H1 (cell line): ENCODE data around the gene SPAG17. TPM values are rescaled to one million over a fixed set of nuclear protein-coding genes. Genes with fewer than 3 reads are reported as not detected.

Experiments
- CTCF ChIA-PET: fragments of 300-600 bp; sonication (Branson Sonifier 250); formaldehyde crosslinking; loops from one replicate; lab custom pipeline; 2021; ENCODE audit not compliant: partially characterized antibody; lab: Charles Lee
- POLR2A ChIA-PET: fragments of 300-600 bp; sonication (Branson Sonifier 250); formaldehyde crosslinking; loops from one replicate; lab custom pipeline; 2021; ENCODE audit warnings: inconsistent platforms; ENCODE audit not compliant: partially characterized antibody; lab: Charles Lee
- DNase-seq, 2 experiments: peaks; one replicate each; pipeline versions ENCODE4 v3.0.0 to v3.0.0-alpha.2; 2010 to 2022; ENCODE audit warnings: low spot score in 2 of 2, low read depth in 1 of 2, mixed read lengths in 1 of 2
- FAIRE-seq: peaks from 2 replicates; lab custom pipeline; 2011; peaks lifted over from hg19 to GRCh38; lab: Jason Lieb, UNC
- H2AFZ ChIP-seq: 2 replicates; pipeline ENCODE4 v1.8.1; 2012; ENCODE audit warnings: low read length, inconsistent platforms
- H2AK5ac ChIP-seq: 2 replicates; pipeline ENCODE4 v1.6.1; 2013; ENCODE audit warnings: low read depth, low read length
- H2BK120ac ChIP-seq: replicated peaks from 2 replicates; pipeline ENCODE3; 2013; ENCODE audit warnings: low read depth, low read length, inconsistent platforms
- H2BK12ac ChIP-seq: 2 replicates; pipeline ENCODE4 v1.6.1; 2013; ENCODE audit warnings: low read depth, low read length
- H2BK15ac ChIP-seq: 2 replicates; pipeline ENCODE4 v1.6.1; 2013; ENCODE audit warnings: low read length
- H2BK20ac ChIP-seq: 2 replicates; pipeline ENCODE4 v1.6.1; 2013; ENCODE audit warnings: low read length
- H2BK5ac ChIP-seq: 2 replicates; pipeline ENCODE4 v1.6.1; 2013; ENCODE audit warnings: low read depth, low read length
- H3K14ac ChIP-seq: 2 replicates; pipeline ENCODE4 v1.6.1; 2013; ENCODE audit warnings: inconsistent platforms; ENCODE audit not compliant: insufficient read length
- H3K18ac ChIP-seq: 2 replicates; pipeline ENCODE4 v1.6.1; 2013; ENCODE audit warnings: low read length; ENCODE audit errors: extremely low read depth
- H3K23ac ChIP-seq: 2 replicates; pipeline ENCODE4 v1.6.1; 2013; ENCODE audit warnings: inconsistent platforms; ENCODE audit not compliant: insufficient read length
- H3K23me2 ChIP-seq: 2 replicates; pipeline ENCODE4 v1.6.1; 2013; ENCODE audit warnings: low read depth, low read length
- H3K27ac ChIP-seq: 2 replicates; pipeline ENCODE4 v1.6.1; 2011; ENCODE audit warnings: low read depth, low read length, inconsistent platforms
- H3K27me3 ChIP-seq, 4 experiments: replicated peaks in 1 of 4; 1 replicate in 1 of 4; 2 replicates in 3 of 4; pipeline versions ENCODE4 v1.6.1 to v1.8.1; 2011 to 2013; ENCODE audit warnings: low read length in 3 of 4, mild to moderate bottlenecking in 3 of 4, inconsistent platforms in 2 of 4, mixed read lengths in 2 of 4, moderate library complexity in 1 of 4; ENCODE audit not compliant: control insufficient read depth in 3 of 4, insufficient read depth in 3 of 4; ENCODE audit errors: extremely low read depth in 1 of 4
- H3K36me3 ChIP-seq, 4 experiments: 2 replicates each; pipeline versions ENCODE4 v1.6.1 to v1.8.1; 2011 to 2013; ENCODE audit warnings: mild to moderate bottlenecking in 4 of 4, low read length in 3 of 4, moderate library complexity in 2 of 4, control low read depth in 1 of 4, inconsistent platforms in 1 of 4; ENCODE audit not compliant: insufficient read depth in 4 of 4, control insufficient read depth in 2 of 4
- H3K4ac ChIP-seq: replicated peaks from 2 replicates; pipeline ENCODE3; 2013; ENCODE audit warnings: low read length, low read depth, mixed read lengths, inconsistent platforms; ENCODE audit not compliant: insufficient read length
- H3K4me1 ChIP-seq, 4 experiments: replicated peaks in 1 of 4; 1 replicate in 1 of 4; 2 replicates in 3 of 4; pipeline versions ENCODE4 v1.6.1 to v1.8.1; 2011 to 2013; ENCODE audit warnings: low read length in 3 of 4, inconsistent platforms in 2 of 4, mixed read lengths in 1 of 4; ENCODE audit not compliant: insufficient read depth in 4 of 4, control insufficient read depth in 3 of 4
- H3K4me2 ChIP-seq, 2 experiments: 2 replicates each; pipeline versions ENCODE4 v1.6.1 to v1.8.1; 2011 to 2013; ENCODE audit warnings: low read depth in 2 of 2, low read length in 2 of 2, control low read depth in 1 of 2, inconsistent platforms in 1 of 2, mild to moderate bottlenecking in 1 of 2; ENCODE audit not compliant: insufficient read depth in 1 of 2
- H3K4me3 ChIP-seq, 4 experiments: fragments of 200-600, 300-600 bp in 1 of 4; sonication (generic), shearing (Covaris generic), sonication (Bioruptor Twin) in 1 of 4; 2 replicates each; pipeline versions ENCODE4 v1.5.1 to v1.8.1; 2011 to 2016; ENCODE audit warnings: low read length in 4 of 4, low read depth in 3 of 4, control low read depth in 2 of 4, inconsistent platforms in 2 of 4, mild to moderate bottlenecking in 2 of 4, mixed read lengths in 1 of 4, moderate library complexity in 1 of 4; ENCODE audit not compliant: insufficient read depth in 2 of 4; ENCODE audit errors: extremely low read depth in 1 of 4
- H3K56ac ChIP-seq: replicated peaks from 2 replicates; pipeline ENCODE3; 2013; ENCODE audit warnings: low read depth, mild to moderate bottlenecking, mixed read lengths, low read length, inconsistent platforms; ENCODE audit not compliant: insufficient read length
- H3K79me1 ChIP-seq: 2 replicates; pipeline ENCODE4 v1.6.1; 2013; ENCODE audit warnings: low read depth, low read length, control low read depth
- H3K79me2 ChIP-seq, 2 experiments: 2 replicates each; pipeline versions ENCODE4 v1.6.1 to v1.8.1; 2012 to 2013; ENCODE audit warnings: low read length in 2 of 2, mild to moderate bottlenecking in 2 of 2, inconsistent platforms in 1 of 2; ENCODE audit not compliant: insufficient read depth in 2 of 2, control insufficient read depth in 1 of 2
- H3K9ac ChIP-seq, 4 experiments: replicated peaks in 1 of 4; 1 replicate in 1 of 4; 2 replicates in 3 of 4; pipeline versions ENCODE4 v1.6.1 to v1.8.1; 2011 to 2013; ENCODE audit warnings: low read depth in 3 of 4, low read length in 3 of 4, control low read depth in 2 of 4, mild to moderate bottlenecking in 2 of 4, moderate library complexity in 2 of 4, inconsistent platforms in 1 of 4; ENCODE audit errors: extremely low read depth in 1 of 4
- H3K9me3 ChIP-seq, 2 experiments: 2 replicates each; pipeline versions ENCODE4 v1.6.1 to v1.8.1; 2012 to 2013; ENCODE audit warnings: mild to moderate bottlenecking in 2 of 2, moderate library complexity in 2 of 2, control low read depth in 1 of 2, inconsistent platforms in 1 of 2, low read depth in 1 of 2, low read length in 1 of 2, mixed read lengths in 1 of 2; ENCODE audit not compliant: insufficient read depth in 2 of 2
- H4K20me1 ChIP-seq, 2 experiments: replicated peaks in 1 of 2; 2 replicates each; pipeline versions ENCODE3 to v1.8.1; 2011 to 2013; ENCODE audit warnings: inconsistent platforms in 2 of 2, low read length in 2 of 2, mild to moderate bottlenecking in 1 of 2; ENCODE audit not compliant: insufficient read depth in 2 of 2, control insufficient read depth in 1 of 2
- H4K5ac ChIP-seq: 2 replicates; pipeline ENCODE4 v1.6.1; 2013; ENCODE audit warnings: low read length, low read depth, mixed read lengths, inconsistent platforms; ENCODE audit not compliant: insufficient read length
- H4K8ac ChIP-seq: 2 replicates; pipeline ENCODE4 v1.8.0; 2013; ENCODE audit warnings: mild to moderate bottlenecking, moderate library complexity, low read length, inconsistent platforms; ENCODE audit not compliant: insufficient read depth; ENCODE audit errors: extremely low read depth
- H4K91ac ChIP-seq: replicated peaks from 2 replicates; pipeline ENCODE3; 2013; ENCODE audit warnings: low read length, mixed read lengths, inconsistent platforms; ENCODE audit not compliant: insufficient read length
- BACH1 ChIP-seq: IDR thresholded peaks from 2 replicates; pipeline ENCODE4 v1.6.1; 2012; ENCODE audit warnings: low read length, improper control_type of control experiment
- BRCA1 ChIP-seq: IDR thresholded peaks from 2 replicates; pipeline ENCODE4 v1.6.1; 2012; ENCODE audit warnings: low read depth, low read length, improper control_type of control experiment
- CHD2 ChIP-seq: IDR thresholded peaks from 2 replicates; pipeline ENCODE4 v1.6.1; 2012; ENCODE audit warnings: low read length, improper control_type of control experiment
- E2F6 ChIP-seq: IDR thresholded peaks from 2 replicates; pipeline ENCODE4 v1.6.1; 2012; ENCODE audit warnings: inconsistent platforms
- MAFK ChIP-seq: IDR thresholded peaks from 2 replicates; pipeline ENCODE4 v1.6.1; 2012; ENCODE audit warnings: low read depth, mild to moderate bottlenecking, improper control_type of control experiment, low read length
- MAX ChIP-seq: IDR thresholded peaks from 2 replicates; pipeline ENCODE4 v1.6.1; 2012; ENCODE audit warnings: inconsistent platforms
- POLR2A ChIP-seq, 2 experiments: IDR thresholded peaks; 1 replicate in 1 of 2; 2 replicates in 1 of 2; pipeline ENCODE4 v1.6.1; 2011; ENCODE audit warnings: low read depth in 2 of 2, low read length in 2 of 2, mild to moderate bottlenecking in 2 of 2; ENCODE audit errors: control extremely low read depth in 1 of 2
- SIX5 ChIP-seq: IDR thresholded peaks from 2 replicates; pipeline ENCODE4 v1.6.1; 2011; ENCODE audit warnings: mild to moderate bottlenecking, low read depth, low read length
- SP2 ChIP-seq: IDR thresholded peaks from 2 replicates; pipeline ENCODE4 v1.6.1; 2012; ENCODE audit warnings: mild to moderate bottlenecking, low read length, inconsistent platforms
- SRF ChIP-seq: IDR thresholded peaks from 2 replicates; pipeline ENCODE4 v1.6.1; 2011; ENCODE audit warnings: mild to moderate bottlenecking, low read depth, low read length, moderate library complexity
- SUZ12 ChIP-seq: fragments of 200-600 bp; sonication (generic); IDR thresholded peaks from 2 replicates; pipeline ENCODE4 v1.6.1; 2012; ENCODE audit warnings: mild to moderate bottlenecking, inconsistent platforms, low read length, moderate library complexity, mixed read lengths
- ZNF274 ChIP-seq: IDR thresholded peaks from 2 replicates; pipeline ENCODE4 v1.7.0; 2012; ENCODE audit warnings: low read length, borderline replicate concordance; ENCODE audit errors: extremely low read depth
- WGBS, 2 experiments: shearing (Covaris generic) in 1 of 2; methylation state at CpG; one replicate each; pipeline versions ENCODE4 v1.1.6 to v1.1.7; 2013 to 2015; ENCODE audit warnings: low lambda C conversion rate in 2 of 2, mixed read lengths in 2 of 2, inconsistent platforms in 1 of 2, low coverage in 1 of 2, missing lambda C conversion rate in 1 of 2; ENCODE audit not compliant: insufficient replicate concordance in 2 of 2, insufficient coverage in 1 of 2, insufficient read length in 1 of 2; ENCODE audit errors: extremely low coverage in 1 of 2, missing lambda C conversion rate in 1 of 2; 5-methylcytosine and 5-hydroxymethylcytosine counted together
- polyA plus RNA-seq, 7 experiments: library from polyadenylated mRNA; depleted of rRNA in 3 of 7; stranded (reverse) in 5 of 7; unstranded in 2 of 7; fragments of >200 nt in 5 of 7; fragments of 200-250 nt in 2 of 7; gene quantifications; 1 replicate in 5 of 7; 2 replicates in 1 of 7; 4 replicates in 1 of 7; pipeline versions ENCODE4 v1.2.1 to v1.2.3, GENCODE V29; 2011 to 2013; ENCODE audit warnings: missing spikeins in 2 of 7, mixed read lengths in 2 of 7
- total RNA-seq: library from RNA; stranded (reverse); fragmentation: NEBNext Ultra II Directional; extraction: Animal tissue kit (Norgen Biotek cat#: 25700); gene quantifications from 2 replicates; pipeline ENCODE4 v1.2.1, GENCODE V29; 2021

SPAG17 gene
- total and polyA plus RNA-seq, 2 of the 8 experiments (the other 6 are each of a cell fraction or from before 2014, with no cell fraction given) = 0.56 to 0.62 TPM

GRCh38 chr1:118012515-118013124, 172.4 kb downstream of the SPAG17 start:
- Histone ChIP-seq H4K8ac (no peak overlapping the region), H4K20me1 (no peaks in the 10 kb centered on the region), H3K79me2 (no peaks in the 10 kb centered on the region), H3K79me1 (no peaks in the 10 kb centered on the region), H3K9me3 (no peaks in the 10 kb centered on the region), H2AK5ac (no peak overlapping the region), H3K27ac (no peak overlapping the region), H3K14ac (no peak overlapping the region), H3K23me2 (no peaks in the 10 kb centered on the region), H4K5ac (no peak overlapping the region), H2BK5ac (no peak overlapping the region), H3K23ac (no peak overlapping the region), H3K56ac (no peak overlapping the region), H2BK12ac (no peak overlapping the region), H3K4me2 (no peak overlapping the region), H3K36me3 (no peaks in the 10 kb centered on the region), H2AFZ (no peak overlapping the region), H3K4me1 (no peaks in the 10 kb centered on the region), H3K18ac (no peak overlapping the region)
- FAIRE-seq = no peak
- CTCF ChIA-PET = interaction anchor here (1.1 kb wide), 1 partner anchor 9 kb away, joined by 4 read pairs; no protein-coding TSS in a partner anchor
- POLR2A ChIA-PET = no interaction called here
- TF ChIP-seq SUZ12 (no peak), CHD2 (no peak), ZNF274 (no peak), POLR2A (IDR thresholded peaks at IDR 0.05; ENCODE audit: control extremely low read depth in 1 of 2, low read depth in 2 of 2, low read length in 2 of 2) (no peak), BRCA1 (no peak), SRF (no peak), MAFK (no peak), BACH1 (no peak), E2F6 (no peak), MAX (no peak), SIX5 (no peak), SP2 (no peak)
- TF ChIP-seq, all 59 proteins: peak for 0
- Histone ChIP-seq H2BK15ac (no peak overlapping the region), H3K27me3 (no peaks in the 10 kb centered on the region), H3K4ac (no peak overlapping the region), H3K4me3 (no peak overlapping the region), H2BK120ac (no peak overlapping the region), H2BK20ac (no peak overlapping the region), H4K91ac (no peak overlapping the region), H3K9ac (no peak overlapping the region)
- DNase-seq = no peak
- 92% methylated on average over 6 of the region's 6 CpGs; no CpG with 5 or more reads in 1 of the 2 experiments for WGBS, 2 experiments
